ENCODE measurements around the gene KREMEN1. TPM values are rescaled to one million over a fixed set of nuclear protein-coding genes. Genes with fewer than 3 reads are reported as not detected.

The KREMEN1 gene
- total RNA-seq, 2 donors from 2014 or later = 8.4 to 13.9 TPM

- Histone ChIP-seq H3K9me3 (no peaks in the 10 kb centered on the region), H3K36me3 (no peaks in the 10 kb centered on the region), H3K27me3 (replicated peaks; ENCODE audit: insufficient read depth) (no peaks in the 10 kb centered on the region), H3K27ac (no peak overlapping the region), H3K4me3 (no peak overlapping the region), H3K4me1 (ENCODE audit: control insufficient read depth in 1 of 2, low read depth in 2 of 2) (peaks cover 0 to 6% of the 10 kb centered on the region in 2 donors)
- TF ChIP-seq, protein P1, sequence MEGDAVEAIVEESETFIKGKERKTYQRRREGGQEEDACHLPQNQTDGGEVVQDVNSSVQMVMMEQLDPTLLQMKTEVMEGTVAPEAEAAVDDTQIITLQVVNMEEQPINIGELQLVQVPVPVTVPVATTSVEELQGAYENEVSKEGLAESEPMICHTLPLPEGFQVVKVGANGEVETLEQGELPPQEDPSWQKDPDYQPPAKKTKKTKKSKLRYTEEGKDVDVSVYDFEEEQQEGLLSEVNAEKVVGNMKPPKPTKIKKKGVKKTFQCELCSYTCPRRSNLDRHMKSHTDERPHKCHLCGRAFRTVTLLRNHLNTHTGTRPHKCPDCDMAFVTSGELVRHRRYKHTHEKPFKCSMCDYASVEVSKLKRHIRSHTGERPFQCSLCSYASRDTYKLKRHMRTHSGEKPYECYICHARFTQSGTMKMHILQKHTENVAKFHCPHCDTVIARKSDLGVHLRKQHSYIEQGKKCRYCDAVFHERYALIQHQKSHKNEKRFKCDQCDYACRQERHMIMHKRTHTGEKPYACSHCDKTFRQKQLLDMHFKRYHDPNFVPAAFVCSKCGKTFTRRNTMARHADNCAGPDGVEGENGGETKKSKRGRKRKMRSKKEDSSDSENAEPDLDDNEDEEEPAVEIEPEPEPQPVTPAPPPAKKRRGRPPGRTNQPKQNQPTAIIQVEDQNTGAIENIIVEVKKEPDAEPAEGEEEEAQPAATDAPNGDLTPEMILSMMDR (IDR thresholded peaks at IDR 0.05) = no peak
- ATAC-seq (ENCODE audit: insufficient number of reproducible peaks, low FRiP score, low read depth) = no peak
- no peak for DNase-seq (ENCODE audit: low spot score)
Measured at GRCh38 chr22:29216011-29216872, 143.4 kb downstream of the KREMEN1 start.

DNA sequence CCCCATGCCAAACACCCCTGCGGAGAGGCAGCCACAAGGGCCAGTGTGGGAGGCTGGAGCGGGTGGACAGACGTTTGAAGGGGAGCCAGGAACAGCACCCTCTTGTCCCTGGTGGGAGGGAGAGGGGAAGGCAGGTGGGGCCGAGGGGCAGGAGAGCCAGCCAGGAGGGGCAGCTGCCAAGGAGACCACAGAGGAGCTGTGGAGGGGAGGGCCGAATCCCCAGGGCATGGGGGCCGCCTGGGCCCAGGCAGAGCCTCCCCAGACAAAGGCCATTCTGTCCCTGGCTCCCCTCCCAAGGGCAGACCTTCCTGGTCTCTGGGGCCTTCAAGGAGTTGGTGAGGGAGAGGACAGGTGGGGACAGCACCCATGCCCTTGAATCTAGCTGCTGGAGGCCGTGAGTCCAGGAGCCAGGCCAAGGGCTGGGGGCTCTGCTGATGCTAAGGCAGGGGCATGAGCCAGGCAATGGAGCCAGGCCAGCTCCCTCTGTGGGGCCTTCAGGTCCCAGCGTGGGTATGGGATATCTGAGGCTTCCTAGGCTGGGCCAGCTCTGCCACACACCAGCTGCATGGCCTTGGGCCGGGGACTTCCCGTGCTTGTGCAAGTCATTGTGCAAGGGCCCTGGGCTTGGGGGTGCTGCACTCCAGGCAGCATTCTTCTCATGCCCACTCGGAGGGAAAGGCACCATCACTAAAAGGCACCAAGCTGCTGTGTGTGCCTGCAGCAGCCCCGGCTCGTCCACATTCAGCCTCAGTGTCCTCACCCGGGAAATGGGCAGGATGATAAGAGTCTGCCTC, 144.2 kb downstream of the KREMEN1 start:
- ATAC-seq (ENCODE audit: insufficient number of reproducible peaks, low FRiP score, low read depth) (no peak), DNase-seq (ENCODE audit: low spot score) (no peak)
- TF ChIP-seq, protein P1 (IDR thresholded peaks at IDR 0.05) = no peak
- Histone ChIP-seq H3K27ac (no peak overlapping the region), H3K9me3 (no peaks in the 10 kb centered on the region), H3K4me1 (ENCODE audit: control insufficient read depth in 1 of 2, low read depth in 2 of 2) (peaks cover 0 to 6% of the 10 kb centered on the region in 2 donors), H3K27me3 (replicated peaks; ENCODE audit: insufficient read depth) (no peaks in the 10 kb centered on the region), H3K4me3 (no peak overlapping the region), H3K36me3 (no peaks in the 10 kb centered on the region)

Other genes starting within 250 kb of the KREMEN1 start
- 10 to 100 TPM; 17.2 to 23.1 TPM for gene ZNRF3, start 189.5 kb upstream of the KREMEN1 start, total RNA-seq
- not detected for gene C22orf31, start 11.2 kb upstream of the KREMEN1 start, total RNA-seq
- under 1 TPM in 1 of 2 donors, not detected in 1; 0.27 TPM for gene EMID1, start 132.9 kb downstream of the KREMEN1 start, total RNA-seq
- gene RHBDD3, start 194.9 kb downstream of the KREMEN1 start, total RNA-seq = 10 to 100 TPM; 23.9 to 36.7 TPM
- gene EWSR1, start 195.2 kb downstream of the KREMEN1 start, total RNA-seq = 100 to 1,000 TPM; 197 to 225 TPM
- 10 to 100 TPM; 32.5 to 52.9 TPM for gene GAS2L1, start 233.6 kb downstream of the KREMEN1 start, total RNA-seq
- gene RASL10A, start 242.7 kb downstream of the KREMEN1 start, total RNA-seq = 1 to 10 TPM; 3.4 to 4.1 TPM